Liver (tissue), 9 donors: Measurements from ENCODE around the gene RPLP2. TPM values are rescaled to one million over a fixed set of nuclear protein-coding genes. Genes with fewer than 3 reads are reported as not detected.

Experiments
- DNase-seq: peaks from one replicate; pipeline ENCODE4 v3.0.0-alpha.2; 2017; ENCODE audit warnings: low spot score
- H3K27ac ChIP-seq, 2 donors: one replicate each; pipeline ENCODE4 v1.7.0; 2013; ENCODE audit warnings: inconsistent platforms in 2 of 2, low read length in 2 of 2, control low read depth in 1 of 2, low read depth in 1 of 2, mild to moderate bottlenecking in 1 of 2
- H3K27me3 ChIP-seq, 4 donors: one replicate each; pipeline versions ENCODE4 v1.6.1 to v1.7.0; 2013; ENCODE audit warnings: low read length in 3 of 4, inconsistent platforms in 1 of 4, mild to moderate bottlenecking in 1 of 4, moderate library complexity in 1 of 4; ENCODE audit not compliant: control insufficient read depth in 4 of 4, insufficient read depth in 4 of 4
- H3K36me3 ChIP-seq, 4 donors: one replicate each; pipeline versions ENCODE4 v1.6.1 to v1.7.0; 2013; ENCODE audit warnings: low read length in 3 of 4, mild to moderate bottlenecking in 3 of 4, low read depth in 1 of 4, moderate library complexity in 1 of 4; ENCODE audit not compliant: control insufficient read depth in 4 of 4, insufficient read depth in 3 of 4
- H3K4me1 ChIP-seq, 4 donors: one replicate each; pipeline versions ENCODE4 v1.6.1 to v1.7.0; 2013; ENCODE audit warnings: low read length in 3 of 4, mild to moderate bottlenecking in 3 of 4, moderate library complexity in 1 of 4; ENCODE audit not compliant: control insufficient read depth in 4 of 4, insufficient read depth in 4 of 4
- H3K4me3 ChIP-seq, 3 donors: one replicate each; pipeline versions ENCODE4 v1.6.1 to v1.7.0; 2013; ENCODE audit warnings: low read length in 3 of 3, control low read depth in 1 of 3, low read depth in 1 of 3, mild to moderate bottlenecking in 1 of 3
- H3K9ac ChIP-seq, 2 donors: one replicate each; pipeline ENCODE4 v1.7.0; 2013; ENCODE audit warnings: low read length in 2 of 2, mild to moderate bottlenecking in 2 of 2, moderate library complexity in 2 of 2, control low read depth in 1 of 2, low read depth in 1 of 2
- H3K9me3 ChIP-seq, 4 donors: one replicate each; pipeline versions ENCODE4 v1.6.1 to v1.7.0; 2013; ENCODE audit warnings: low read length in 3 of 4; ENCODE audit not compliant: control insufficient read depth in 4 of 4
- EGR1 ChIP-seq, 2 donors: IDR thresholded peaks; 2 replicates each; pipeline ENCODE4 v1.6.1; 2016 to 2018; ENCODE audit warnings: antibody characterized with exemption in 2 of 2, low read depth in 2 of 2
- FOXA1 ChIP-seq: IDR thresholded peaks from 2 replicates; pipeline ENCODE4 v1.6.1; 2016; ENCODE audit warnings: antibody characterized with exemption
- FOXA2 ChIP-seq: IDR thresholded peaks from 2 replicates; pipeline ENCODE4 v1.6.1; 2016; ENCODE audit warnings: antibody characterized with exemption
- GABPA ChIP-seq, 2 donors: IDR thresholded peaks in 1 of 2; conservative IDR thresholded peaks in 1 of 2; 2 replicates each; pipeline ENCODE4 v1.6.1; 2016; ENCODE audit warnings: antibody characterized with exemption in 2 of 2, mild to moderate bottlenecking in 1 of 2, moderate library complexity in 1 of 2
- HNF4A ChIP-seq, 2 donors: conservative IDR thresholded peaks; 2 replicates each; pipeline ENCODE4 v1.6.1; 2016; ENCODE audit warnings: antibody characterized with exemption in 2 of 2, mild to moderate bottlenecking in 2 of 2
- HNF4G ChIP-seq: IDR thresholded peaks from 2 replicates; pipeline ENCODE4 v1.6.1; 2016; ENCODE audit warnings: antibody characterized with exemption
- JUND ChIP-seq, 2 donors: IDR thresholded peaks; 2 replicates each; pipeline ENCODE4 v1.6.1; 2016; ENCODE audit warnings: antibody characterized with exemption in 2 of 2
- NR2F2 ChIP-seq: IDR thresholded peaks from 2 replicates; pipeline ENCODE4 v1.6.1; 2016; ENCODE audit warnings: antibody characterized with exemption
- RAD21 ChIP-seq, 2 donors: IDR thresholded peaks; 2 replicates each; pipeline ENCODE4 v1.6.1; 2016; ENCODE audit warnings: antibody characterized with exemption in 2 of 2, mild to moderate bottlenecking in 2 of 2
- RXRA ChIP-seq, 2 donors: IDR thresholded peaks; 2 replicates each; pipeline ENCODE4 v1.6.1; 2017 to 2018; ENCODE audit warnings: antibody characterized with exemption in 2 of 2, mild to moderate bottlenecking in 1 of 2
- SP1 ChIP-seq: IDR thresholded peaks from 2 replicates; pipeline ENCODE4 v1.6.1; 2018; ENCODE audit warnings: antibody characterized with exemption, mild to moderate bottlenecking
- TAF1 ChIP-seq: conservative IDR thresholded peaks from 2 replicates; pipeline ENCODE4 v1.6.1; 2016; ENCODE audit warnings: antibody characterized with exemption, mild to moderate bottlenecking
- YY1 ChIP-seq: IDR thresholded peaks from 2 replicates; pipeline ENCODE4 v1.6.1; 2016; ENCODE audit warnings: antibody characterized with exemption, mild to moderate bottlenecking
- WGBS: extraction: QIAGEN DNeasy Blood & Tissue Kit; methylation state at CpG from one replicate; pipeline ENCODE4 v1.1.7; 2013; 5-methylcytosine and 5-hydroxymethylcytosine counted together
- polyA plus RNA-seq, 2 donors: library from polyadenylated mRNA; stranded (reverse) in 1 of 2; unstranded in 1 of 2; fragments of 200-250 nt in 1 of 2; fragments of >200 nt in 1 of 2; fragmentation: Nextera tagmentation in 1 of 2; extraction: Ambion mirVana in 1 of 2; gene quantifications; one replicate each; pipeline versions ENCODE4 v1.2.1 to v1.2.3, GENCODE V29; 2013 to 2015
- total RNA-seq, 2 donors: library from RNA; depleted of rRNA; stranded (reverse); fragments of >200 nt; gene quantifications; one replicate each; pipeline ENCODE4 v1.2.3, GENCODE V29; 2014
- TF ChIP-seq, protein P1 (sequence below): IDR thresholded peaks from 2 replicates; pipeline ENCODE4 v1.6.1; 2016; ENCODE audit warnings: antibody characterized with exemption
- TF ChIP-seq, protein P2 (sequence below): IDR thresholded peaks from 2 replicates; pipeline ENCODE4 v1.6.1; 2016; ENCODE audit warnings: antibody characterized with exemption
- TF ChIP-seq, protein P3 (sequence below): fragments of 150-350 bp; IDR thresholded peaks from 2 replicates; pipeline ENCODE4 v1.5.1; 2017; ENCODE audit warnings: improper control_type of control experiment, low read depth, low read length; ENCODE audit not compliant: missing input control
- TF ChIP-seq, protein P4 (sequence below): IDR thresholded peaks from 2 replicates; pipeline ENCODE4 v1.6.1; 2016; ENCODE audit warnings: antibody characterized with exemption, mild to moderate bottlenecking
- TF ChIP-seq, protein P5 (sequence below): IDR thresholded peaks from 2 replicates; pipeline ENCODE4 v1.6.1; 2016; ENCODE audit warnings: antibody characterized with exemption
- donor health status: healthy.
- donor health status: healthy.
- donor health status: healthy.
- donor health status: healthy.
- donor health status: healthy.

The RPLP2 gene
- total and polyA plus RNA-seq, 4 donors: 59.8 to 476 (median 285) TPM

DNA sequence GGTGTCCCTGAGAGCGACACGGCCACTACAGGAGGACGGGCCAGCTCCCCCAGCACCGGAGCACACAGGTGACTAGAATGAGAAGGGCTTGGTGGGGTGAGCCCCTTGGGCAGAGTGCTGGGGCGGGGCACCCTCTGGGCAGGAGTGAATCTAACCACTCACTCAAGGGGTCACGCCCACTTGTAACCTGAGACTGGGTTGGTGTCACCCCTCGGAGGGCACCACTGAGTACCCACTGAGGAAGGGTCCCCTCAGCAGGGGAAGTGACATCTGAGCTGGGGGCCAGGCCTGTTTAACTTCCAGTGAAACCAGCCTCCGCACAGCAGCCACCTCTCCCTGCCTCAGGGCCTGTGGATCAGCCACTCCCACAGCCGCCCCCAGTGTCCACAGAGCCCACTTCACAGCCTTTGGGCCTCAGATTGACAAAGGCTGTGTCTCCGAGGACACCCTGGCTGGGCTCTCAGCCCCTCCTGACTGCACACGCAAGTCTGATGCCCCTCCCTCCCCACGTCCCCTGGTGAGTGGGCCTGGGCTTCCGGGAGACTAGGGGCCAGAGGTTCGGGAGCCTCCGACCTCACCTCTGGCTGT, 38.1 kb upstream of the RPLP2 start:
- peaks cover 5 to 29% (median 12%) of the 10 kb centered on the region in 4 donors for H3K36me3 ChIP-seq
- no peaks in the 10 kb centered on the region for H3K27me3 ChIP-seq
- H3K9ac ChIP-seq: no peak overlapping the region
- H3K27ac ChIP-seq: no peak overlapping the region
- H3K4me1 ChIP-seq: peaks cover 5 to 15% (median 8%) of the 10 kb centered on the region in 4 donors
- H3K9me3 ChIP-seq: no peaks in the 10 kb centered on the region
- no peak for TF ChIP-seq FOXA2
- TF ChIP-seq HNF4A (conservative IDR thresholded peaks at IDR 0.05): no peak
- no peak for TF ChIP-seq JUND (IDR thresholded peaks at IDR 0.05)
- TF ChIP-seq EGR1 (IDR thresholded peaks at IDR 0.05; ENCODE audit: low read depth in 2 of 2): no peak
- no peak for TF ChIP-seq HNF4G
- no peak for TF ChIP-seq NR2F2
- TF ChIP-seq FOXA1: no peak
- no peak for TF ChIP-seq YY1
- TF ChIP-seq, protein P1, sequence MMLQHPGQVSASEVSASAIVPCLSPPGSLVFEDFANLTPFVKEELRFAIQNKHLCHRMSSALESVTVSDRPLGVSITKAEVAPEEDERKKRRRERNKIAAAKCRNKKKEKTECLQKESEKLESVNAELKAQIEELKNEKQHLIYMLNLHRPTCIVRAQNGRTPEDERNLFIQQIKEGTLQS: no peak
- TF ChIP-seq, protein P2, sequence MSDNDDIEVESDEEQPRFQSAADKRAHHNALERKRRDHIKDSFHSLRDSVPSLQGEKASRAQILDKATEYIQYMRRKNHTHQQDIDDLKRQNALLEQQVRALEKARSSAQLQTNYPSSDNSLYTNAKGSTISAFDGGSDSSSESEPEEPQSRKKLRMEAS: no peak
- no peak for TF ChIP-seq RXRA (IDR thresholded peaks at IDR 0.05)
- TF ChIP-seq, protein P3, sequence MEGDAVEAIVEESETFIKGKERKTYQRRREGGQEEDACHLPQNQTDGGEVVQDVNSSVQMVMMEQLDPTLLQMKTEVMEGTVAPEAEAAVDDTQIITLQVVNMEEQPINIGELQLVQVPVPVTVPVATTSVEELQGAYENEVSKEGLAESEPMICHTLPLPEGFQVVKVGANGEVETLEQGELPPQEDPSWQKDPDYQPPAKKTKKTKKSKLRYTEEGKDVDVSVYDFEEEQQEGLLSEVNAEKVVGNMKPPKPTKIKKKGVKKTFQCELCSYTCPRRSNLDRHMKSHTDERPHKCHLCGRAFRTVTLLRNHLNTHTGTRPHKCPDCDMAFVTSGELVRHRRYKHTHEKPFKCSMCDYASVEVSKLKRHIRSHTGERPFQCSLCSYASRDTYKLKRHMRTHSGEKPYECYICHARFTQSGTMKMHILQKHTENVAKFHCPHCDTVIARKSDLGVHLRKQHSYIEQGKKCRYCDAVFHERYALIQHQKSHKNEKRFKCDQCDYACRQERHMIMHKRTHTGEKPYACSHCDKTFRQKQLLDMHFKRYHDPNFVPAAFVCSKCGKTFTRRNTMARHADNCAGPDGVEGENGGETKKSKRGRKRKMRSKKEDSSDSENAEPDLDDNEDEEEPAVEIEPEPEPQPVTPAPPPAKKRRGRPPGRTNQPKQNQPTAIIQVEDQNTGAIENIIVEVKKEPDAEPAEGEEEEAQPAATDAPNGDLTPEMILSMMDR: no peak
- TF ChIP-seq, protein P4, sequence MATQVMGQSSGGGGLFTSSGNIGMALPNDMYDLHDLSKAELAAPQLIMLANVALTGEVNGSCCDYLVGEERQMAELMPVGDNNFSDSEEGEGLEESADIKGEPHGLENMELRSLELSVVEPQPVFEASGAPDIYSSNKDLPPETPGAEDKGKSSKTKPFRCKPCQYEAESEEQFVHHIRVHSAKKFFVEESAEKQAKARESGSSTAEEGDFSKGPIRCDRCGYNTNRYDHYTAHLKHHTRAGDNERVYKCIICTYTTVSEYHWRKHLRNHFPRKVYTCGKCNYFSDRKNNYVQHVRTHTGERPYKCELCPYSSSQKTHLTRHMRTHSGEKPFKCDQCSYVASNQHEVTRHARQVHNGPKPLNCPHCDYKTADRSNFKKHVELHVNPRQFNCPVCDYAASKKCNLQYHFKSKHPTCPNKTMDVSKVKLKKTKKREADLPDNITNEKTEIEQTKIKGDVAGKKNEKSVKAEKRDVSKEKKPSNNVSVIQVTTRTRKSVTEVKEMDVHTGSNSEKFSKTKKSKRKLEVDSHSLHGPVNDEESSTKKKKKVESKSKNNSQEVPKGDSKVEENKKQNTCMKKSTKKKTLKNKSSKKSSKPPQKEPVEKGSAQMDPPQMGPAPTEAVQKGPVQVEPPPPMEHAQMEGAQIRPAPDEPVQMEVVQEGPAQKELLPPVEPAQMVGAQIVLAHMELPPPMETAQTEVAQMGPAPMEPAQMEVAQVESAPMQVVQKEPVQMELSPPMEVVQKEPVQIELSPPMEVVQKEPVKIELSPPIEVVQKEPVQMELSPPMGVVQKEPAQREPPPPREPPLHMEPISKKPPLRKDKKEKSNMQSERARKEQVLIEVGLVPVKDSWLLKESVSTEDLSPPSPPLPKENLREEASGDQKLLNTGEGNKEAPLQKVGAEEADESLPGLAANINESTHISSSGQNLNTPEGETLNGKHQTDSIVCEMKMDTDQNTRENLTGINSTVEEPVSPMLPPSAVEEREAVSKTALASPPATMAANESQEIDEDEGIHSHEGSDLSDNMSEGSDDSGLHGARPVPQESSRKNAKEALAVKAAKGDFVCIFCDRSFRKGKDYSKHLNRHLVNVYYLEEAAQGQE: no peak
- TF ChIP-seq, protein P5, sequence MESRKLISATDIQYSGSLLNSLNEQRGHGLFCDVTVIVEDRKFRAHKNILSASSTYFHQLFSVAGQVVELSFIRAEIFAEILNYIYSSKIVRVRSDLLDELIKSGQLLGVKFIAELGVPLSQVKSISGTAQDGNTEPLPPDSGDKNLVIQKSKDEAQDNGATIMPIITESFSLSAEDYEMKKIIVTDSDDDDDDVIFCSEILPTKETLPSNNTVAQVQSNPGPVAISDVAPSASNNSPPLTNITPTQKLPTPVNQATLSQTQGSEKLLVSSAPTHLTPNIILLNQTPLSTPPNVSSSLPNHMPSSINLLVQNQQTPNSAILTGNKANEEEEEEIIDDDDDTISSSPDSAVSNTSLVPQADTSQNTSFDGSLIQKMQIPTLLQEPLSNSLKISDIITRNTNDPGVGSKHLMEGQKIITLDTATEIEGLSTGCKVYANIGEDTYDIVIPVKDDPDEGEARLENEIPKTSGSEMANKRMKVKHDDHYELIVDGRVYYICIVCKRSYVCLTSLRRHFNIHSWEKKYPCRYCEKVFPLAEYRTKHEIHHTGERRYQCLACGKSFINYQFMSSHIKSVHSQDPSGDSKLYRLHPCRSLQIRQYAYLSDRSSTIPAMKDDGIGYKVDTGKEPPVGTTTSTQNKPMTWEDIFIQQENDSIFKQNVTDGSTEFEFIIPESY: no peak
- no peak for TF ChIP-seq TAF1
- TF ChIP-seq SP1: no peak
- no peak for TF ChIP-seq RAD21 (IDR thresholded peaks at IDR 0.05)
- TF ChIP-seq GABPA (IDR thresholded peaks at IDR 0.05 in 1 of 2, conservative IDR thresholded peaks at IDR 0.05 in 1 of 2): no peak
- H3K4me3 ChIP-seq: no peak overlapping the region
- no peak for DNase-seq
- WGBS: 93% methylated on average over 15 of the region's 15 CpGs
